Fibroblast of skin of back (primary cell): ENCODE measurements around the gene GKN1.

Source experiments
- DNase-seq: peaks from one replicate; pipeline ENCODE4 v3.0.0-alpha.2; 2013

Gene GKN1

GRCh38 chr2:68961380-68961779, 13.1 kb upstream of the GKN1 start:
- DNase-seq = no peak

GRCh38 chr2:68964282-68964681, 10.2 kb upstream of the GKN1 start:
- DNase-seq = no peak

GRCh38 chr2:68968221-68968620, 6.2 kb upstream of the GKN1 start:
- no peak for DNase-seq

- DNase-seq = no peak
Observed at GRCh38 chr2:68969736-68970490, 4.5 kb upstream of the GKN1 start.

- DNase-seq = peak; percentile 75
Observed at GRCh38 chr2:68970566-68971265, 3.7 kb upstream of the GKN1 start.

GRCh38 chr2:68971591-68972231, 2.7 kb upstream of the GKN1 start:
- DNase-seq = peak; percentile 98

- peak; percentile 29 for DNase-seq
Observed at GRCh38 chr2:68974946-68975665, 670 bp downstream of the GKN1 start.

- no peak for DNase-seq
Observed at GRCh38 chr2:68975844-68976243, 1.4 kb downstream of the GKN1 start.

GRCh38 chr2:68977453-68977852, 3.0 kb downstream of the GKN1 start:
- no peak for DNase-seq

- DNase-seq = no peak
Observed at GRCh38 chr2:68978098-68978497, 3.7 kb downstream of the GKN1 start.

- DNase-seq = no peak
Observed at GRCh38 chr2:68980956-68981355, 6.5 kb downstream of the GKN1 start.

GRCh38 chr2:68987021-68987503, 12.6 kb downstream of the GKN1 start:
- no peak for DNase-seq

GRCh38 chr2:68989035-68989434, 14.6 kb downstream of the GKN1 start:
- no peak for DNase-seq

- DNase-seq = no peak
Observed at GRCh38 chr2:68992341-68992740, 17.9 kb downstream of the GKN1 start.

- no peak for DNase-seq
Observed at GRCh38 chr2:68992933-68993332, 18.5 kb downstream of the GKN1 start.

GRCh38 chr2:68993660-68994059, 19.2 kb downstream of the GKN1 start:
- DNase-seq = no peak

- peak; percentile 96 for DNase-seq
Observed at GRCh38 chr2:68994864-68995263, 20.4 kb downstream of the GKN1 start.

- peak; percentile 86 for DNase-seq
Observed at GRCh38 chr2:68995916-68996315, 21.5 kb downstream of the GKN1 start.

- DNase-seq = peak; percentile 47
Observed at GRCh38 chr2:68997401-68997800, 23.0 kb downstream of the GKN1 start.

GRCh38 chr2:69001879-69002278, 27.4 kb downstream of the GKN1 start:
- DNase-seq = no peak

- no peak for DNase-seq
Observed at GRCh38 chr2:69003731-69004130, 29.3 kb downstream of the GKN1 start.

GRCh38 chr2:69007169-69007568, 32.7 kb downstream of the GKN1 start:
- DNase-seq = peak; percentile 40

GRCh38 chr2:69007603-69008002, 33.2 kb downstream of the GKN1 start:
- no peak for DNase-seq
